CD4-positive, alpha-beta T cell treated with Interleukin-6 for 4 hours (primary cell): ENCODE measurements around the gene RILPL1.
"Not testable (repeated sequence)": the region's sequence is repeated elsewhere in the genome, so short reads cannot be mapped to it uniquely, and the experiment has no call there.

ENCODE experiments used
- DNase-seq: peaks from one replicate; pipeline ENCODE4 v3.0.0-alpha.2; 2020; ENCODE audit warnings: mixed read lengths

The RILPL1 gene

GRCh38 chr12:123528858-123529257 lies 4.7 kb downstream of the RILPL1 start:
- no peak for DNase-seq

DNA sequence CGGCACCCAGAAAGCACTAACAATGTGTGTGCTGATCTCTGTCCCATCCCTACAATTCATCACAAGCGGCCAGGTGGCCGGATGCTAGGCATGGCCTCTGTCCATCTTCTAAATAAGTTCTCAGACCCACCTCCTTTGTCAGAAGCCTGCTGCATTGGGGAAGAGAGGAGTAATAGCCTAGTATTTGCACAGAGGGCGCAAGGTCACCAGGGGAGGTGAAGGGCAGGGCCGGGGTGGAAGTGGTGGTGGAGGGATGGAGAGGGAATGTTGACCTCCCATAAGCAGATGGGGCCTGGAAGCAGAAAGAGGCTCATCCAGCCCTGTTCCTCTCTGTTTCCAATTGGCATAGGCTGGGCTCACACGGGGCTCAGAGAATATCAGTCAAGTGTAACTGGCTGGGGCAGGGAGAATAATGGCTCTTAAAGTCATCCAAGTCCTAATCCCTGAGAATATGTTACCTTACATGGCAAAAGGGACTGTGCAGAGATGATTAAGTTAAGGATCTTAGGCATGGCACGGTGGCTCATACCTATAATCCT lies 6.9 kb downstream of the RILPL1 start:
- no peak for DNase-seq

DNA sequence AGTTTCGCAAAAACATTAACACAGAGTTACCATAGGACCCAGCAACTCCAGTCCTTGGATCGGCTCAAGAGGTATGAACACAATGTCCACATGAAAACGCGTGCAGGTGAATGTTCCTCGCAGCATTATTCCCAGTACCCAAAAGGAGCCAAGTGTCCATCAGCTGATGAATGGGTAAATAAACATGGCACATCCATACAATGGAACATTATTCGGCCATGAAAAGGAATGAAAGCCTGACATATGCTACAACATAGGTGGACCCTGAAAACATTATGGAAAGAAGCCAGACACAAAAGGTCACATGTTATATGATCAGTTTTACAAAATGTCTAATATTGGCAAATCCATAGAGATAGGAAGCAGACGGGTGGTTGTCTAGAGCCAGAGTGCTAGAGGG lies 9.1 kb downstream of the RILPL1 start:
- DNase-seq: no peak

GRCh38 chr12:123523518-123523917 lies 10.0 kb downstream of the RILPL1 start:
- no peak for DNase-seq

- no peak for DNase-seq
Observed at GRCh38 chr12:123522164-123522563, 11.4 kb downstream of the RILPL1 start.

DNA sequence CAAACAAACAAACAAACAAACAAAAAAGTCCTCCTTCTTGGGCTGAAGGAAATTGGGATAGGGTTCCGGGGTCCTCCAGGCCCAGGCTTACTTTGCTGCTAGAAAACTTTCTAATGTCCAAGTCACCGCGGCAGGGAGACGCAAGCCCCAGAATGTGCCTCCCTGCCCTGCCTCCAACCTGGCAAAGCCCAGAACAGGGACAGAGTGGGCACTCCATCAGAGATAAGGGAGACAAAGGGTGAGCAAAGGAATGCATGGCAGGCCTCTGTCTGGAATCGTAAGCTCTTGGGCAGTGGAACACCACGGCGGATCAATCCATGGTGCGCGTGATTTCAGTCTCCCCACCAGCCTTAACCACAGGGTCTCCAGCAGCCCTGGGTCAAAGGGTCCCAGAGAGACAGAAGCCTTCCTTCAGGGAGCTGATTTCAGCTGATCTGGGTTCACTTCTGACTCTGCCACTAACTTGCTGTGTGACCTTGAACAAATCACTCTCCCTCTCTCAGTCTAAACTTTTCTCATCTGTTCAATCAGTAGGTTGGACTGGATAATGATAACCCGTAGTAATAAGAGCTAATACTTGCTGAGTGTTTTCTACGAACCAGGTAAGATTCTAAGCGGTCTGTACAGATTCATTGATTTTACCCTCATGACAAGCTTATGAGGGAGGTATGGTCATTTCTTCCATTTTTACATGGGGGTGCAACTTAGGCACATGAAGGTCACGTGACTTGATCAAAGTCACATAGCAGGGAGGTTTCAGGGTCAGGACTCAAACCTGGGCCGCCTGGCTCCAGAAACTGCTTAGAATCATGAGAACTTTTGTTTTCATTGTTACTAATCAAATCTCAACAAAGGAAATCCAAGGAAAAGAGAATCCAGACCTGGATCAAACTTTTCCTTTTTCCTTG lies 12.7 kb downstream of the RILPL1 start:
- no peak for DNase-seq

- DNase-seq: no peak
Observed at GRCh38 chr12:123519141-123520001, 14.1 kb downstream of the RILPL1 start.

DNA sequence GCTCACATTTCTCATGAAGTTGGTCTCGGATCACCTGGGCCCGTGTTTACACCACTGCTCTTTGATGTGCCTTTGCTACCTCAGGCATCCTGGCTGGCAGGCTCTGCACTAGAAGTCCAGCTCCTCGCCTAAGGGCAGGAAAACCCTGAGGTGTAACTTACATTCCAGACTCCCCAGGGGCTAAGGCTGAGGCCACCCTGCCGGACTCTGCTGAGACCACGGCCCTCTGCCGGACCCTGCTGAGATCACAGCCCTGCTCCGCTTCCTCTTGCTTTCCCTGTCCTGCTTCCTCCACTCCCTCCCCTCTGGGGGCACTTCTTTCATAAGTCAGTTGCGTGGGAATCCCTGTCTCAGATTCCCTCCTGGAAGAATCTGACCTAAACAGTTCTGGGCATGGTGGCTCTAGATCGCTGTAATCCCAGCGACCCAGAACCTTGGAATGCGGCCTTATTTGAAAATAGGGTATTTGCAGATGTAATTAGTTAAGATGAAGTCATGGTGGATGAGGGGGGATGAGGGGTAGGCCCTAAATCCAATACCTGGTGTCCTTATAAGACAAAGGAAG lies 17.2 kb downstream of the RILPL1 start:
- no peak for DNase-seq

DNA sequence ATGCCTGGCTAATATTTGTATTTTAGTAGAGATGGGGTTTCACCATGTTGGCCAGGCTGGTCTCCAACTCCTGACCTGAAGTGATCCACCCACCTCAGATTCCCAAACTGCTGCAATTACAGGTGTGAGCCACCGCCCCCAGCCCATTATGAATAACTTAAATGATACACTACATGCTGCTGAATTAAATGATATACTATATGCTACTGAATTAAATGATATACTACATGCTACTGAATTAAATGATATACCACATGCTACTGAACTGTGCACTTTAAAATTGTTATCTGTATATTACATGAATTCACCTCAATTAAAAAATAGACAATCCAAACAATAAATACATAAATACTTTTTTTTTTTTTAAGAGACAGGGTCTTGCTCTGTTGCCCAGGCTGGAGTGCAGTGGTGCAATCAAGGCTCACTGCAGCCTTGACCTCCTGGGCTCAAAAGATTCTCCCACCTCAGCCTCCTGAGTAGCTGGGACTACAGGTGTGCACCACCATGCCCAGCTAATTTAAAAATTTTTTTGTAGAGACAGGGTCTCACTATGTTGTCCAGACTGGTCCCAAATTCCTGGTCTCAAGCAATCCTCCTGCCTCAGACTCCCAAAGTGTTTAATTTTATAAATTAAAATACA lies 18.8 kb downstream of the RILPL1 start:
- DNase-seq: not testable (repeated sequence)

GRCh38 chr12:123513805-123514204 lies 19.7 kb downstream of the RILPL1 start:
- DNase-seq: no peak

- no peak for DNase-seq
Observed at GRCh38 chr12:123512838-123513665, 20.5 kb downstream of the RILPL1 start.

DNA sequence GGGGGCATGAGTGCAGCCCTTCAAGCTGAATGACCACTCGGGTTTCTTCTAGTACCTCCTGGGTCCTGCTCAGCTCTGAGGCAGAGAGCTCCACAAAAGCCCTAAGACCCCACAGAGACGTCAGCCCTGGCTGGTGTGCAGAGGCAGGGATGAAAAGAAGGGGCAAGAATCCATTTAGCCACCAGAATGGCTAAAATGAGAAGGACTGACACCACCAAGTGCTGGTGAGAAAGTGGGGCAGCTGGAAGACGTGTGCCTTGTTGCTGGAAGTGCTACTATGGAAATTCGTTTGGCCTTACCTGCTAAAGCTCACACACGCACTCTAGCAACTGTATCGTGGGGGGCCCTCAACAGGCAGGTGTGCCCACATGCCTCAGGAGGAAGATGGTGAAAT lies 26.7 kb downstream of the RILPL1 start:
- no peak for DNase-seq

DNA sequence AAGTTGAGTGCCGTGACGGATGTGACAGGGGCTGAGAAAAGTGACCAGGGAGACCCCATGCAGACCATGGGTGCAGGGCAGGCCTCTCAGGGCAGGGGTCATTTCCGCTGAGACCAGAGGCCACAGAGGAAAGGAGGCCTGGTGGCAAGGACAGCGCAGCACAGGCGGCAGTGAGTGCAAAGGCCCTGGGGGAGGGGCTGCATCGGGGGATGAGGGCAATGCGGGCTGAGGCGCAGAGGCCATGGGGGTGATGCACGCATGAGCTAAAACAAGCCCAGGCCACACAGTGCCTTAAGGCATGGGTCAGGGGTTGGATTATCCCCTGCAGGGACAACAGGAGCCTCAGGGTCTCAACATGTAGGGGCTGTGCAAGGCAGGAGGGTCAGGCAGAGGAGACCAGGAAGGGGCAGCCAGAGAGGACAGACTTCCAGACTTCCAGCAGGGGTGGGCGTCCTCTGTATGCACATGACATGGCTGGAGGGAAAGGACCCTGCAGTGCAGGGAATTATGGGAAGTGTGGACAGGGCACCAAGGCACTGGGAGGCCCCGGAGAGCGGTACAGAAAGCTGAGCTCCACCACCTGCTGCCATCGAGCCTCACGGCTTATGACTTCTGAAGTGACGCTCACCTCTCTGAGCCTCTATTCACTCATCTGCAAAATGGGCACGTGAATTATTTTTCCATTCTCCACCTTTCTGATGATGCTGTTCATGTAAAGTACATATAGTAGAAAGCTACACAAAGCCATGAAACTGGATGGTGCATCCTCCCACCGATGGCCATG lies 27.3 kb downstream of the RILPL1 start:
- DNase-seq: no peak

DNA sequence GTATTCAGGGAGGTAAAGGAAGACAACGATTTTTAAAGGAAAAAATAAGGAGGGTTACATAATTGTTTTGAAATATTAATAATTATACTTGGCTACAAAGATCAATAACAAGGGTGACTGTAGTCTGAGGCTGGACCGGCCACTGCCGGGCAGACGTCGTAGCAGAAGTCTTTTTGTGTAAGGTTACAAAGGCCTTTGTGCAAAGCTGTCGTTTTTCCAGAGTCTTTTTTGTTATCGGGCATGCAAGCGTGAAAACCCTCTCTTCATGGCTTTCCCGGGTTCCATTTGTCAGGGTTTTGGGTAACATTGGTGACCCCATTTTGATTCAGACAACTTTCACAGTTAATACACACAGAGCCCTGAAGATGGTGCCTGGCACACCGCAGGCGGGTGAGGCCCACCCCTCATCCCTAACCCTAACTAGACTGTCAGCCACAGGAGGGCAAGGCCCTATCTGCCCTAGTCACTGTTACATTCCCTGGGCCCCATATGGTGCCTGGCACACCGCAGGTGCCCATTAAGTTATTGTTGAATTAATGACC lies 31.3 kb downstream of the RILPL1 start:
- DNase-seq: no peak

DNA sequence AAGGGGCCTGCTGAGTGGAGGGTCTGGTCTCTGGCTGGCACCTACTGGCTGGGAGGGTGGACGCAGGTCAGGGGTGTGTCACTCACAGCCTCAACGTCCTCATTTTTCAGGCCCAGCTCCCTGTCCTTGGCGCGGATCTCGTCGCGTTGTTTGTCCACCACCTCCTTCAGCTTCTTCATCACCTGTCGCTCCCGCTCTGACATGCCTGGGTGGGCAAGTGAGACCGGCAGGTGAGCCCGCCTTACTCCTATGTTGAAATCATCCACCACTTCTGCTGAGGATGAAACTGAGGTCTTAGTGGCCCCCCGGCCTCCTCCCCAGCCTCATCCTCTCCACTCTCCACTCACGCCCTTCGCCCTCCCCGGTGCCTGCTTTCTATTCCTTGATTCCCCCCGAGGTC lies 34.2 kb downstream of the RILPL1 start:
- no peak for DNase-seq

GRCh38 chr12:123498126-123498825 lies 35.2 kb downstream of the RILPL1 start:
- DNase-seq: peak; percentile 14

DNA sequence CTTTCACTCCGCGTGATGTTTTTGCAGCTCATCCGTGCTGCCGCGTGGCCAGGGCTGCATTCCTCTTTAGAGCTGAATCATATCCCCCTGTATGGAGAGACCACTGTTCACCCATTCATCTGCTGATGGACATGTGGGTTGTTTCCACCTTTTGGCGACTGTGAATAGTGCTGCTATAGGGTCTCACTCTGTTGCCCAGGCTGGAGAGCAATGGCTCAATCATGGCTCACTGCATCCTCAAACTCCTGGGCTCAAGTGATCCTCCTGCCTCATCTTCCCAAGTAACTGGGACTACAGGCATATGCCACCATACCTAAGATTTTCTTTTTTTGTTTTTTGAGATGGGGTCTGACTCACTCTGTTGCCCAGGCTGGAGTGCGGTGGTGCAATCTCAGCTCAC lies 36.5 kb downstream of the RILPL1 start:
- DNase-seq: no peak

DNA sequence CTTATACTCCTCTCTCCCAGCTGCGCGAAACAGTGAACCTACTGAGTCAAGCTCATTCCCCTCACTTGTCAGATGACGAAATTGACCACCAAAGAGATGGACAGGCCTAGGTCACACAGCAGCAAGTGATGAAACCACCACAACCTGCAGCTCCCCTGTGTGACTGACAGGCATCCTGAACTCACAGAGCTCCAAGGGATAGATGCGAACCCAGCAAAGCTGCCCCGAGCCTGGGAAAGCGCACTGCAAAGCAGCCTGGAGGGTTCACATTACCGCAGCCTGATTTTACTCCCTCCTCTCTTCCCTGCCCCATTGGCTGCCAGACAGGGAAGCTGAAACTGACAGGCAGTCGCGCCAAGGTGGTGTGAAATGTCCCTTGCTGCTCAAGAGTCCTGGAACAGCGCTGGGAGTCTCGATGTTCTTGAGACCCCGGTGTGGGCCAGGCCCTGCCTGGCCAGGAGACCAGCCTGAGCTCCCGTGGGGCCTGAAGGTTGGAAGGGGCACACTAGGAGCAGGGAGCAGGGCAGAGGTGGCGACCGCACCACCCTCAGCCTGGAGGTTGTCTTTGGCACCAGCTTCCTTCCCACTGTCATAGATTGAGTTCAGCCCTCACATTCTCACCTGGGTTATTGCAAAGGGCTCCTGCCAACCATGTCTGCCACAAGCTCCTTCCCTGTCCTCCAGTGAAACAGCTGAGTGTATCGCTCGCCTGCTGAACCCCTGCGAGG lies 39.2 kb downstream of the RILPL1 start:
- DNase-seq: no peak

GRCh38 chr12:123492339-123493039 lies 41.0 kb downstream of the RILPL1 start:
- DNase-seq: not testable (repeated sequence)
